ENCODE measurements around the gene LPXN.

LPXN gene

DNA sequence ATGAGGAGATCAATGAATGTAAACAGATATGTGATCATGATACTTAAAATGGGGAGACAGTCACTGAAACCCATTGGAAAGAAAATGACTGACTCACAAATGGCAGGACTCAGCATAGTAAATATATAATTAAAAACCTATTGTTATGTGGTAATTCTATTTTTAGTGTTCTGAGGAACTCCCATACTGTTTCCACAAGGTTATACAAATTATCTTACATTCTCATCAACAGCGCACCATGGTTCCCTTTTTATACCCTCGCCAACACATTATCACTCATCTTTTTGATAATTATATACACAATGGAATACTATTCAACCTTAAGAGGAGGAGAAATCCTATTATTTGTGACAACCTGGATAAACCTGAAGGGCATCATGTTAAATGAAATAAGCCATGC, 84.8 kb downstream of the LPXN start:
- no peak overlapping the region for H3K27ac ChIP-seq
- TF ChIP-seq, protein P1, sequence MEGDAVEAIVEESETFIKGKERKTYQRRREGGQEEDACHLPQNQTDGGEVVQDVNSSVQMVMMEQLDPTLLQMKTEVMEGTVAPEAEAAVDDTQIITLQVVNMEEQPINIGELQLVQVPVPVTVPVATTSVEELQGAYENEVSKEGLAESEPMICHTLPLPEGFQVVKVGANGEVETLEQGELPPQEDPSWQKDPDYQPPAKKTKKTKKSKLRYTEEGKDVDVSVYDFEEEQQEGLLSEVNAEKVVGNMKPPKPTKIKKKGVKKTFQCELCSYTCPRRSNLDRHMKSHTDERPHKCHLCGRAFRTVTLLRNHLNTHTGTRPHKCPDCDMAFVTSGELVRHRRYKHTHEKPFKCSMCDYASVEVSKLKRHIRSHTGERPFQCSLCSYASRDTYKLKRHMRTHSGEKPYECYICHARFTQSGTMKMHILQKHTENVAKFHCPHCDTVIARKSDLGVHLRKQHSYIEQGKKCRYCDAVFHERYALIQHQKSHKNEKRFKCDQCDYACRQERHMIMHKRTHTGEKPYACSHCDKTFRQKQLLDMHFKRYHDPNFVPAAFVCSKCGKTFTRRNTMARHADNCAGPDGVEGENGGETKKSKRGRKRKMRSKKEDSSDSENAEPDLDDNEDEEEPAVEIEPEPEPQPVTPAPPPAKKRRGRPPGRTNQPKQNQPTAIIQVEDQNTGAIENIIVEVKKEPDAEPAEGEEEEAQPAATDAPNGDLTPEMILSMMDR (conservative IDR thresholded peaks at IDR 0.05) = no peak

- TF ChIP-seq, protein P1 (conservative IDR thresholded peaks at IDR 0.05) = no peak
- H3K27ac ChIP-seq = no peak overlapping the region
Observed at GRCh38 chr11:58487170-58487569, 88.5 kb downstream of the LPXN start.

DNA sequence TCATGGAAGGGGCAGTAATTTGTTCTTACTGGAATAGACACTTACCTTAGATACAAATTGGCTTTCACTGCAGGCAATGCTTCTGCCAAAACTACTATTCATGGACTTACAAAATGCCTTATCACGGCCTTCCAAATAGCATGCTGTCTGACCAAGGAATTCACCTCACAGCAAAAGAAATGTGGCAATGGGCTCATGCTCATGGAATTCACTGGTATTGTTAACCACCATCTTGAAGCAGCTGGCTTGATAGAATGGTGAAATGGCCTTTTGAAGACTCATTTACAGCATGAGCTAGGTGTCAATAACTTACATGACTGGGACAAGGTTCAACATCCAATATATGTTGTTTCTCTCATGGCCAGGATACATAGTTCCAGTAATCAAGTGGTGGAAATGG, 89.7 kb downstream of the LPXN start:
- TF ChIP-seq, protein P1 (conservative IDR thresholded peaks at IDR 0.05) = no peak
- no peak overlapping the region for H3K27ac ChIP-seq

Measured in VCaP (cell line).